ENCODE data around the gene TENM3. TPM values are rescaled to one million over a fixed set of nuclear protein-coding genes. Genes with fewer than 3 reads are reported as not detected.

Gene TENM3
- total RNA-seq, 4 donors from 2014 or later: 29.8 to 58.5 (median 35.9) TPM

GRCh38 chr4:182754895-182755294 is 511.7 kb downstream of the TENM3 start:
- TF ChIP-seq CTCF (IDR thresholded peaks at IDR 0.05; ENCODE audit: low read depth): no peak

GRCh38 chr4:182756161-182756690 is 513.0 kb downstream of the TENM3 start:
- TF ChIP-seq CTCF (IDR thresholded peaks at IDR 0.05; ENCODE audit: low read depth): no peak

GRCh38 chr4:182758273-182758672 is 515.1 kb downstream of the TENM3 start:
- TF ChIP-seq CTCF (IDR thresholded peaks at IDR 0.05; ENCODE audit: low read depth): no peak

GRCh38 chr4:182760551-182761043 is 517.4 kb downstream of the TENM3 start:
- no peak for TF ChIP-seq CTCF (IDR thresholded peaks at IDR 0.05; ENCODE audit: low read depth)

- TF ChIP-seq CTCF (IDR thresholded peaks at IDR 0.05; ENCODE audit: low read depth): no peak
Observed at GRCh38 chr4:182764137-182764536, 520.9 kb downstream of the TENM3 start.

GRCh38 chr4:182764642-182765041 is 521.4 kb downstream of the TENM3 start:
- no peak for TF ChIP-seq CTCF (IDR thresholded peaks at IDR 0.05; ENCODE audit: low read depth)

- no peak for TF ChIP-seq CTCF (IDR thresholded peaks at IDR 0.05; ENCODE audit: low read depth)
Observed at GRCh38 chr4:182765987-182766856, 523.0 kb downstream of the TENM3 start.
